ENCODE data around the gene MT1A.

GRCh38 chr16:56625140-56625942, 13.1 kb upstream of the MT1A start, which contains the start of gene MT1E:
- TF ChIP-seq CTCF (optimal IDR thresholded peaks at IDR 0.05 in 1 of 3, IDR thresholded peaks at IDR 0.05 in 1 of 3, conservative IDR thresholded peaks at IDR 0.05 in 1 of 3; ENCODE audit: extremely low read depth in 1 of 3, insufficient read depth in 2 of 3, low read length in 3 of 3): no peak
- no peak for TF ChIP-seq EZH2 (IDR thresholded peaks at IDR 0.05; ENCODE audit: low read length)

Data from keratinocyte (primary cell).